Inflammatory macrophage treated with lipopolysaccharide for 4 hours (primary cell): ENCODE data around the gene PARD6B.
"Not testable (repeated sequence)": the region's sequence is repeated elsewhere in the genome, so short reads cannot be mapped to it uniquely, and the experiment has no call there.

Source experiments
- DNase-seq: peaks from one replicate; pipeline ENCODE4 v3.0.0-alpha.2; 2020

Gene PARD6B

DNA sequence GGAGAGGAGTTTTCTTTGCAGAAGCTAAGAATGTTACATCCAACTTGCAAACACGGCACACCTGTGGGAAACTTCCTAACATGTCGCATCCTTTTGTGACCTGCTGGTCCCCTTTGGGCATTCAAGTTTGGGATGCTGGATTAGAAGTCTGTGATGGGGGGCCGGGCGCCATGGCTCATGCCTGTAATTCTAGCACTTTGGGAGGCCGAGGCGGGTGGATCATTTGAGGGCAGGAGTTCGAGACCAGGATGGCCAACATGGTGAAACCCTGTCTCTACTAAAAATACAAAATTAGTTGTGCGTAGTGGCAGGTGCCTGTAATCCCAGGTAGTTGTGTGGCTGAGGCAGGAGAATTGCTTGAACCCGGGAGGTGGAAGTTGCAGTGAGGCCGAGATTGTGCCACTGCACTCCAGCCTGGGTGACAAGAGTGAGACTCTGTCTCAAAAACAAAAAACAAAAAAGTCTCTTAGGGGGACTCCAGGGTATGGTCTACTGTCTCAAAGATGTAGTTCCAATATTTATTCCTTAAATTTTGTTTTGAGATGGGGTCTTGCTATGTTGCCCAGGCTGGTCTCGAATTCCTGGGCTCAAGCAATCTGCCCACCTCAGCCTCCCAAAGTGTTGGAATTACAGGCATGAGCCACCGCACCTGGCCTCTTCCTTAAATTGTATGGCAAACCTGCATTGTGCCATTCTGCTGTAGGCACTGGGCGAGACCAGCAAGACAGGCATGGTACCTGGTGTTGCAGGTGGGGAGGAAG lies 69.8 kb downstream of the PARD6B start:
- DNase-seq, result not testable (repeated sequence)

DNA sequence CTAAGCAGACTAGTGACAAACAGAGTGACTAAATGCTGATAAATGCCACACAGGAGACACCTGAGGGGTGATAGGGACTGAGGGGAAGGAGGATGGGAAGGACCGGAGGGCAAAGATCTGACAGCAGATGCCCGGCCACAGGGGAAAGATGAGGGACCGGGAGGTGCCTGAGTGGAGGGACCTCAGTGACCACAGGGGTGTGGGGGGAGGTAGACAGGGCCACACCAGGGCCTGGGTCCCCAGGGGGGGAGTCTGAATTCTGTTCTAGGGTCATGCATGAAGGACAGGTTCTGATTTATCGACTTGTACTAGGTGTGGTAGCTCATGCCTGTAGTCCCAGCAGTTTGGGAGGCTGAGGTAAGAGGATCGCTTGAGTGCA lies 70.4 kb downstream of the PARD6B start:
- DNase-seq, result no peak

- DNase-seq, result no peak
These were observed 70.9 kb downstream of the PARD6B start for GRCh38 chr20:50802289-50802688.

GRCh38 chr20:50804437-50805348 lies 73.3 kb downstream of the PARD6B start:
- no peak for DNase-seq

DNA sequence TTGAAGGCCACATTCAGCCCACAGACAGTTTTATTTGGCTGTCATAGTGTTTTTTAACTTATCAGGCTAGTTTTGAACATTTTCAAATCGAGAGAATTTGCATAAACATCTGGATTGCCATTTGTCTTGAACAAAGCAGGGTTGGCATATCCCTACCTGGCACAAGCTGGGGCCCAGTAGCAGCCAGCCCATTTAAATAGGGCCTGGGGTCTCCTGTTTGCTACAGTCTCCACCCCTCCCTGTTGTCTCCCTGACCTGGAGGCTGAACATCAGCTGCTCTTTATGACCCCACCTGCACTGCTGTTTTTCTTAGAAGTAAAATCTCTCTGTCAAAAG lies 73.9 kb downstream of the PARD6B start:
- DNase-seq, result no peak

DNA sequence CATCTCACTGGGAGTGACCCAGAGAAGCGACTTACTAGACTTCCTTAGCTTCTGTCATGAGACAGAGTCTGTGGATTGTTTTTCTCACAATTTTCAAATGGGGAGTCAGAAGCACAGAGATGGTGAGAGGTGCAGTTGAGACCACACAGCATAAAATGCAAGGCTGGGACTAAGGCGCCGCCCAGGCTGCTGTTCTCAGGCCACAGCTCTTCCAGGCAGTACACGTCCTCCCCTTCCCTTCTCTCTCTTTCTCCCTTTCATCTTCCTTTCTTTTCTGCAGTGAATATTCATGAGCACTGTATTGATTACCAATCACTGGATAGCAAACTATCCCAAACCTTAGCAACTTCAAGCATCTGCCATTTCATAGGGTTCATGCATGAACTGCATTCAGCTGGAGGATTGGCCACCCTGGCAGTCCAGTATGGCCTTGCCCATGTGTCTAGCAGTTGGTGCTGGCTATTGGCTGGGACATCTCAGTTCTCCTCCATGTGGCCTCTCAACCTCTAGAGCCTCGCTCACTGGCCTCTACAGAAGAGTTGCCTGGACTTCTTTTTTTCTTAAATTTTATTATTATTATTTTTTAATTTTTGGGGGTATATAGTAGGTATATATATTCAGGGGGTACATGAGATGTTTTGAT lies 74.9 kb downstream of the PARD6B start:
- DNase-seq, result no peak
